Pancreas (tissue), 10 donors: Measurements from ENCODE around the gene ZNF775. TPM values are rescaled to one million over a fixed set of nuclear protein-coding genes. Genes with fewer than 3 reads are reported as not detected.

Experiments
- ATAC-seq, 4 donors: fragments of 200-7000 bp; cut with Tn5 transposase; one replicate each; pipeline versions ENCODE4 v1.8.0 to v1.9.1; 2020; ENCODE audit warnings: mild to moderate bottlenecking in 4 of 4, moderate library complexity in 4 of 4
- DNase-seq, 6 donors: peaks; one replicate each; pipeline ENCODE4 v3.0.0-alpha.2; 2020
- FAIRE-seq: peaks from 2 replicates; lab custom pipeline; 2012; peaks lifted over from hg19 to GRCh38; lab: Jason Lieb, UNC
- H3K27ac ChIP-seq, 4 donors: fragments of 200-600 bp; sonication (generic); 1 replicate in 3 of 4; 2 replicates in 1 of 4; pipeline versions ENCODE4 v1.5.0 to v1.8.0; 2020
- H3K27me3 ChIP-seq, 4 donors: fragments of 200-600 bp; one replicate each; pipeline ENCODE4 v1.8.0; 2021
- H3K36me3 ChIP-seq, 3 donors: fragments of 200-600 bp; sonication (generic) in 1 of 3; one replicate each; pipeline versions ENCODE4 v1.5.0 to v1.8.0; 2020 to 2021
- H3K4me1 ChIP-seq, 3 donors: fragments of 200-600 bp; one replicate each; pipeline ENCODE4 v1.8.0; 2021
- H3K4me3 ChIP-seq, 4 donors: fragments of 200-600 bp; sonication (generic) in 2 of 4; one replicate each; pipeline versions ENCODE4 v1.5.0 to v1.8.0; 2020 to 2021
- H3K9me3 ChIP-seq, 4 donors: fragments of 200-600 bp; one replicate each; pipeline ENCODE4 v1.8.0; 2021
- CTCF ChIP-seq, 4 donors: fragments of 200-600 bp; sonication (generic) in 3 of 4; IDR thresholded peaks; one replicate each; pipeline versions ENCODE4 v1.5.0 to v1.8.0; 2021; ENCODE audit warnings: antibody characterized with exemption in 4 of 4
- whole genome bisulfite sequencing, 2 donors: extraction: QIAGEN DNeasy Blood & Tissue Kit; methylation state at CpG; one replicate each; pipeline ENCODE4 v1.1.7; 2013; 5-methylcytosine and 5-hydroxymethylcytosine counted together
- intact Hi-C, 3 donors: fragments of 100-400 bp; cut with DNase I; formaldehyde crosslinking; loops; one replicate each; pipeline versions ENCODE4 v1.11.1 to v1.14.2; 2022
- polyA plus RNA-seq, 2 donors: library from polyadenylated mRNA; stranded (reverse); fragments of 200-250 nt; gene quantifications; one replicate each; pipeline ENCODE4 v1.2.3, GENCODE V29; 2013
- total RNA-seq, 6 donors: library from RNA; stranded (reverse); fragmentation: NEBNext Ultra II Directional in 4 of 6; extraction: Animal tissue kit (Norgen Biotek cat#: 25700) in 4 of 6; gene quantifications; one replicate each; pipeline versions ENCODE4 v1.2.1 to v1.2.4, GENCODE V29; 2021 to 2023
- donor health status: healthy with polysubstance abuse.
- donor health status: DM: no; HTN: no; CAD: no; lungs with moderate emphysema.
- donor health status: DM: no; HTN: no; CAD: no.
- donor health status: control.
- donor health status: control.
- donor health status: Bipolar disorder and iron deficiency.
- donor health status: DM: yes; HTN: yes; CAD: no.
- donor health status: DM: no; HTN: no; CAD: no.
- donor health status: DM: no; HTN: no; CAD: no.
- donor health status: DM: yes; HTN: yes; CAD: no.

Gene ZNF775
- total and polyA plus RNA-seq, 8 donors: 2.0 to 7.4 (median 2.9) TPM

GRCh38 chr7:150434240-150434639, 55.1 kb downstream of the ZNF775 start:
- H3K36me3 ChIP-seq: no peaks in the 10 kb centered on the region
- no peaks in the 10 kb centered on the region for H3K27me3 ChIP-seq
- no peaks in the 10 kb centered on the region for H3K4me1 ChIP-seq
- ATAC-seq (no peak), FAIRE-seq (no peak), DNase-seq (no peak)
- H3K27ac ChIP-seq: no peak overlapping the region
- intact Hi-C loops: no loop called here
- H3K9me3 ChIP-seq: no peaks in the 10 kb centered on the region
- WGBS, 2 donors: 68 to 76% methylated on average over 8 of the region's 8 CpGs
- no peak overlapping the region for H3K4me3 ChIP-seq
- no peak for TF ChIP-seq CTCF (IDR thresholded peaks at IDR 0.05)

GRCh38 chr7:150435047-150435389, 55.9 kb downstream of the ZNF775 start:
- no peak for TF ChIP-seq CTCF (IDR thresholded peaks at IDR 0.05)
- WGBS, 2 donors: 67 to 77% methylated on average over 4 of the region's 4 CpGs
- H3K4me1 ChIP-seq: no peaks in the 10 kb centered on the region
- no peak for FAIRE-seq
- DNase-seq: no peak
- H3K27ac ChIP-seq: no peak overlapping the region
- H3K27me3 ChIP-seq: no peaks in the 10 kb centered on the region
- no peaks in the 10 kb centered on the region for H3K36me3 ChIP-seq
- no peak for ATAC-seq
- no peak overlapping the region for H3K4me3 ChIP-seq
- intact Hi-C loops: no loop called here
- H3K9me3 ChIP-seq: no peaks in the 10 kb centered on the region

GRCh38 chr7:150435390-150436073, 56.4 kb downstream of the ZNF775 start:
- intact Hi-C loops: no loop called here
- FAIRE-seq (no peak), DNase-seq (peak in 1 of 6 donors; percentile 52), ATAC-seq (peak in 2 of 4 donors; percentile 68 to 77)
- H3K4me3 ChIP-seq: no peak overlapping the region
- 73 to 75% methylated on average over 8 of the region's 8 CpGs for WGBS, 2 donors
- H3K9me3 ChIP-seq: no peaks in the 10 kb centered on the region
- H3K36me3 ChIP-seq: no peaks in the 10 kb centered on the region
- no peaks in the 10 kb centered on the region for H3K4me1 ChIP-seq
- no peaks in the 10 kb centered on the region for H3K27me3 ChIP-seq
- TF ChIP-seq CTCF (IDR thresholded peaks at IDR 0.05): no peak
- peak overlapping the region in 1 of 4 donors; percentile 23 for H3K27ac ChIP-seq

GRCh38 chr7:150439967-150440366, 60.8 kb downstream of the ZNF775 start:
- intact Hi-C loops: no loop called here

More at GRCh38 chr7:150439967-150440366, 60.8 kb downstream of the ZNF775 start:
- H3K4me1 ChIP-seq: no peaks in the 10 kb centered on the region
- DNase-seq (no peak), ATAC-seq (no peak), FAIRE-seq (no peak)
- H3K36me3 ChIP-seq: no peaks in the 10 kb centered on the region
- 56 to 75% methylated on average over 2 of the region's 2 CpGs for WGBS, 2 donors
- TF ChIP-seq CTCF (IDR thresholded peaks at IDR 0.05): no peak
- no peak overlapping the region for H3K27ac ChIP-seq
- H3K27me3 ChIP-seq: no peaks in the 10 kb centered on the region
- no peak overlapping the region for H3K4me3 ChIP-seq
- H3K9me3 ChIP-seq: no peaks in the 10 kb centered on the region
